ENCODE measurements around the gene GDPD5.
A peak's percentile ranks its signal among the peaks of the same experiment; 100 is the strongest.

The GDPD5 gene

DNA sequence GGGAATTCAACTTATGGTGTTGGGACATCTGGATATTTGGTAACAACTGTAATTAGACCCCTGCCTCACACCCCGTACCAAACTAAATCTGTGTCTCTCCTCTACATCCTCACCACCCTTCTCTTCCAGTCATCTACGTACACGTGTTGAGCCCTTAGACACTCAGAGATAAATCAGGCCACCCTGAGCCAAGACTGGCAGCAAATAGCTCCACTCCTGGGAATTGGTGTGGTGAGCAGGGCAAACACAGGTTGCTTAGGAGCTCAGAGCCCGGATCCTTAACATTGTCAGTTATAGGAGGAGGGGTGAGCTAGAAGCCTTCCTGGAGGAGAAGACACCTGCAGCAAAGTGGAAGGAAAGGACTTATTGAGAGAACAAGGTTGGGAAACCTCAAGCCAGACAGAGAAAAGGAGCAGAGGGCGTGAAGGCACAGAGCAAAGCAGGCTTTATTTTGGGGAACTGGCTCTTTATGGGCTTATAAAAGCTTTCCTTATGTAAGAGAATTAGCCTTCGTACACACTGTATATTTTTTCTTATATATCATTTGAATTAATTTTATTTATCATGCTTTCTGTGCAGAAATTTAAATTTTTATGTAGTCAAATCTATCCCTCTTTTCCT, 55.8 kb downstream of the GDPD5 start:
- DNase-seq = no peak

DNA sequence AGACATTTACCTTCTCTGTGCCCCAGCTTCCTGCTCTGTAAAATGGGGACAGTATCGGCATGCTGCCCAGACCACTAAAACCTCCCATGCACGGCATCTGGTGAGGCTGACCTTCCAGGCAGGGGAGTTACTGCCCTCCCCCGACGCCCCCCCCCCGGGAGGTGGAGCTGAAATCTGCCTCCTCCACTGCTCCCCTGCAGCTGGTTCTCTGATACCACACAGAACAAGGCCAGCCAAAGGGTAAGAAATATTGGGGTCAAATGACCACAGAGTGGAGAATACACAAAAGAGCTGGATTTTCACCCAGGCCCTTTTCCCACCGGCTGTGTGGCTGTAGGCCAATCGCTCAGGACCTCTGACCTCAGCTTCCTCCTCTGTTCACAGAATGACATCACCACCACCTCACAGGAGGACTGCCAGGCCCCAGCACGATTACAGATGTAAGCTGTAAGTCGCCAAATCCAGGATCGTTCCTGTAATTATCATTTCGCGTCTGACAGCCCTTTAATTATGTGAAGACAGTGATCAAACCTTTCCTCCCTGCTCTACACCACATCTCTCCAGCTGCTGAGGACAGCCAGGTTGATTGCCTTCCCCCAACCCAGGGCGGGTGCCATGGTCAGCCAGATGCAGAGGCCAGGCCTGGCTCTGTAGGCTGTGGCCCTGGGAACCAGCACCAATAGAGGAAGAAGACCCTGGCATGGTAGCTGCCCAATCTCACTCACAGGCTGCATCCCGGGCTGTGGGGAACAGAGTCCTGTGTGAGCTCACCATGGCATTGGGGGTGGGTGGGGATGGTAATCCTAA, 57.0 kb downstream of the GDPD5 start:
- DNase-seq = no peak

DNA sequence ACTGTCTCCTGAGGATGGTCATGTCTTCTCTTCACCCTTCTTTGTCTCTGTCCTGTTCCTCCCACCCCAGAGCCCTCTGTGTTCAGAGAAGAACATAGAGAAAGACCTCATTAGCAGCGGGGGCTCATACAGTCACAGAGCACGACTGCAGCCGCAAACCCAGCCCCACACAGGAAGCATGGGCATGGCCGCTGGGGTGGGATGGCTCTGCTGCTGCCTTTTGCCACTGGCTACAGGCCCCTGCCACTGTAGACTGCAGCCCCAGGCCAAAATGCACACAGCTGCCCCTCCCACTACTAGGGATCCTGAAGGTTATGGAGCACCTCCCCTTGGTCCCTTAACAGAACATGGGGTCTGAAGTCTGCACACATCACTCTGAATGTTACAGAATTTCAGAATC, 57.9 kb downstream of the GDPD5 start:
- DNase-seq = no peak

DNA sequence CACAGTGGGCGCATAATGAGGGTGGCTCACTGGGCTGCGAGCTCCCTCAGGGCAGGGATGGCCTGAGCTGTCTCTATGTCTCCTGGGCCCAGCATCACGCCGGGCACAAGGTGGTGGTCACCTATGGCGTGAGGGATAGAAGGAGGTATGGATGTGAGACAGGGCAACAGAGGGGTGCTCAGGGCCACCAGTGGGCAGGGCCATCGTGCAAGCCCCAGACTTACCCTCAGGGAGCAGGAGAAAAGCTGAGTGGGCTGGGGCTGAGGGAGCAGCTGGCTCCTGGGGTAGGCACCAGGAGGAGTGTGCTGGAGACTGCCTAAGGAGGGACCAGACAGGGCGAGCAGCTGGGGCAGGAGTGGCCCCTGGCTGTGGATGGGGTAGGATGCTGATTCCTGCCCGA, 58.4 kb downstream of the GDPD5 start:
- DNase-seq = no peak

DNA sequence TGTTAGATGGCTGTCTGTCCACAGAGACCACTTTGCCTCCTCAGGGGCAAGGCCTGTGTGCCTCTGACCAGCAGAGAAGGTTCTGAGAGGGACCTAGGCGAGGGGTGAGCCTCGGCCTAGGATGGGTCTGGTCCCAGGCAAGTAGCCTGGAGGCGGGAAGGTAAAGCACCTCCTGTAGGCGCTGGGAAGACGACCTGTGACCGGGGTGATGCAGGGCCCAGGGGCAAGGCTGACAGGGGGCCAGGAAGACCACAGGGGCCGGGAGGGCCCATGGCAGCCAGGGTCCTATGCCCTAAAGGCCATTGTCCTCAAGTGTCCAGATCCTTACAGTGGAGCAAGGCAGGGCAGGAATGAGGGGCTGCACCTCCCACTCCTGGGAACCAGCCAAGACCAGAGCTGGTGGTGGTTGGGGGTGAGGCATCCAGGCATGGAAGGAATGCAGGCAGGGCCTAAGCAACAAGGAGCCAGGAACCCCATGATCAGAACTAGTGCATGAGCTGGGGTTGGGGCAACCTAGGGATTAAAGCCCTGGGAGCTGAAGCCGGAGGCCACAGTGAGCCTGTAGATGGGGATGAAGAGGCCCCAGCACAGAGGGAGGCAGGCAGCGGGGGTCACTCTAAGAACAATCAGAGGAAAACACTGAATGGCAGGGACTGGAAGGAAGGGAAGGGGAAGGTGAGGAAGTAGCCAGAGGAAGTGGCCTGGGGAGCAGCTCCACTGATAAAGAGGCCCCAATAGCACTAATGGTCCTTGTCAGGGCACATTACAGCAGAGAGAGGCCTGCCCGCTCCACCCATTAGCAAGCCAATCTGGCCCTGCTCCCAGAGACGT, 59.8 kb downstream of the GDPD5 start:
- DNase-seq = no peak

DNA sequence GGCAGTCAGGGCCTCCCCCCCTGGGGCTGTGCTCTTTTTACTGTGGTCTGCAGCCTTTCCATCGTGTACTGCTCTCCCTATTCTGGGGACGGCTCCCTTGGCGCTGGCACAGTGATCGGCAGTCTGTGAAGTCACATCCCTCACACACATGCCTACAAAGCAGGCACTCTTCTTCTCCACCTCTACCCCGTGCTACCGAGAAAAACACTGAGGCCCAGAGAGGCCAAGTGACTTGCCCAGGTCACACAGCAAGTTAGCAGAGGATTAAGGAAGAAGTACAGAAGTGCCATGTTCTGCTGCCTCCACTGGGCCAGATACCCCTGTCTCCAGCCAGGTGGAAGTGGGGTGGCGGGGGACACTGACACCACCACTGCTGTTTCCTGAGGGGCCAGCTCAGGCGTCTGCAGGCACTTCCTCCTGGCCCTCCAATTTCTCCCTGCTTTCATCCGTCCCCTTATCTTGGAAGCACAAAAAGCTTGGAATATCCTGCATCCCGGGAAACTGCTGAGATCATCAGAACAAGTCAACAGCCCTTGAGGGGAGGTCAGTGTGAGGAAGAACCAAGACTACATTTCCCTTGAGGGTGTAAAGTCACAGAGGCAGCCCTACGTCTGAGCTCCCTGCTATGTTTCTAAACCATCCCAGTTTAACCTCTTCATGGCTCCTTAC, 62.5 kb downstream of the GDPD5 start:
- DNase-seq = no peak

DNA sequence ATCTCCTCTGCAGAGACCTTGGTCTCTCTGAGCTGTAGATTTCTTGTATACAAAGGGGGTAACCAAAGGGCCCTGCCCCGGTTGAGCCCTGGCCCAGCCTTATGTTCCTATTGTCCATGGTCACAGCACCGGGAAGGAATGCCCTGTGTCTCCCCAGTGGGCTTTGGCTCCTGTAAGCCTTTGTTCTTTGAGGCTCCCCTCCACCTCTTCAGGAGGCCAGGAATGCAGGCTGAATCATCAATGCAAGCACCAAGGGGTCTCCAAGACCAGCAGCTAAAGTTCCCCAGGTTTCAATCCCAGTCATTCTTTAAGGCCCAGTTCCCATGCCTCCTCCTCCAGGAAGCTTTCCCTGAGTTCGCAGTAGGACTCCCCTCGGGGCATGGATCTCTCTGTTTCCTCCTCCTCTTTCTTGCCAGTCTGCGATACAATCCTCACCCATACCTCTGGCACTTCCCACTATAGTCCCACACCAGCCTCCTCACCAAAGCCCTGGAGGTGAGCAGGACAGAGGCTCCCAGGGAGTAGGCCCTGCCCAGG, 63.6 kb downstream of the GDPD5 start:
- DNase-seq = no peak

DNA sequence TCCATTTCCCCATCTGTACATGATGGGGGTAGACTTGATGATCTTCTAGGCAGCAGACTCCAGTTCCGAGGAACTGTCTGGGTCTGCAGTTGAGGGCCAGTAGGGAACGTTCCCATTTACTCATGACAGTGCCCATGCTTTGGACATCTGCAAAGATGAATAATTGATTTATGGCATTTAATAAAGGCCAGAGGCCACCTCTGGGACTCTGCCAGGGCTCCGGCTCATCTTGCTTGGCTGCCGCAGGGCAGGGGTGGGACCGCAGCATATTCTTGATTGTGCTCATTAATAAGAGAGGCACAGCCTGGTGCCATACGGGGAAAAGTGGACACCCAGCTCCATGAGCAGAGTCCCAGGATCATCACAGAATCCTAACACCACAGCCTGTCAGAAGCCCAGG, 64.6 kb downstream of the GDPD5 start:
- DNase-seq = no peak

DNA sequence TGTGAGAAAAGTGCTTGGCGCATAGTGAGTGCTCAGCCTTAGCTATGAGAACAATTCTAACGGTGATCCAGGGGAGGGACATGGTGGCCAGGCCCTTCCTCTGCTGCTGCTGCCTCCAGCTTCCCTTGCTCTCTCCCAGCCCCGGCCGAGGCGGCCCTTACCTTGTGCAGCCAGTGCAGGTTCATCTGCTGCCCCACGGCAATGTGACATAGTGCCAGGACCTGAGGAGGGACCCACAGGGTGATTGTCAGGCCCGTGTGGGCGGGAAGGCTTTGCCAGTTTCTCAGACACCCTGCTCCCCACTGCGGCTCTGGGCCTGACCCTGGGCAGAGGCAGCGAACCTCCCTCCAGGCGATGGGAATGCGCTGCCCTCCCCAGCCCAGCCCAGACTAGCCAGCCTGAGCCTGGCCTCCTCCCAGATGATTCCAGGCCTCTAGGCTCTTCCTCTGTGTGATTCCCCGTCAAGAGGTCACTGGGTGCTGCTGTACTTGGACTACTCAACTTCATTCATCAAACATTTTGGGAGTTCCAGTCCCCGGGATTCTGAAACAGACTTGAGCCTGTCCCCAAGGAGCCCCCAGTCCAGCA, 69.1 kb downstream of the GDPD5 start:
- DNase-seq = no peak

DNA sequence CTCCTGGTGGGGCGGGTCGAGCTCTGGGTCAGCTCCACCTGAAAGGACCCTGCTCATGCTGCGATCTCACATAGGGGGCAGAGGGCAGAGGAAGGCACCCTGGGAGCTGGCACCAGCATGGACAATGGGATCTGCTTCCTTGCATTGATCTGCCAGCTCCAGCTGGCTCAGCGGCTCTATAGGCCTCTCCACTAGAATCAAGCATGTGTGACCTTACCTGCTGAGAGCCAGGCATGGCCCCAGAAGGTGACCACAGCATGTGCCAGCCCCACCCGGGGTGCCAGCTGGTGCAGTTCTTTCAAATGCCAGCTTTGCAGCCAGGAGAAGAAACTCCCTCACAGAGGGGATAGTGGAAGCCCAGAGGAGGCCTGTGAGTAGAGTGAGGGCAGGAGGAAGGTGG, 70.8 kb downstream of the GDPD5 start:
- DNase-seq = no peak

DNA sequence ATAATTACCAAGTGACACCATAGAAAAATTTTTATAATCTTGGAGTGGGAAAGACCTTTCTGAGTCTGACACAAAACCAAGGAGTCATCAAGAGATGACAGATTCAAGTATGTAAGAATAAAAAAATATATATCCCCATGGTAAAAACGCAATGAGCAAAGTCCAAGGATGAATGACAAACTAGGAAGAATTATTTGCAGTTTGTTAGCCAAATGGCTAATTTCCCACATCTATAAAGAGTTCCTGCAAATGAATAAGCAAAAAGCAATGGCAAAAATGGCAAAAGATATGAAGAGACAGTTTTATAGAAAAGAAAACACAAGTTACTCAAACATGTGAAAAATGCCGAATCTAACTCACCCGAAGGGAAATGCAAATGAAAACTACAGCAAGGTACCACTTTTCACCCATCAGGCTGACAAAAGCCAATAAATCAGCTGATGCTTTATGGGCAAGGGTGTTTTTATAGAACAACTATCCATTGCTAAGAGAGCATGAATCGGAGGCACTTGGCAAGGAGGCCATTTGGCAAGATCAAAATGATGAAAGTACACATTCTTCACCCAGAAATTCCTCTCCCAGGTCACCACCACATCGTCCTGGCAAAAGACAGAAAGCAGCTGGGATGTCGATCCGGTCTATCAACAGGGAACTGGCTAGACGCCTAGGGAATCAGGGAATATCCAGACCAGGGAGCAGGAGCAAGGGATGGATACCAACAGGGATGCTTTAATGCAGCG, 71.7 kb downstream of the GDPD5 start:
- DNase-seq = no peak

DNA sequence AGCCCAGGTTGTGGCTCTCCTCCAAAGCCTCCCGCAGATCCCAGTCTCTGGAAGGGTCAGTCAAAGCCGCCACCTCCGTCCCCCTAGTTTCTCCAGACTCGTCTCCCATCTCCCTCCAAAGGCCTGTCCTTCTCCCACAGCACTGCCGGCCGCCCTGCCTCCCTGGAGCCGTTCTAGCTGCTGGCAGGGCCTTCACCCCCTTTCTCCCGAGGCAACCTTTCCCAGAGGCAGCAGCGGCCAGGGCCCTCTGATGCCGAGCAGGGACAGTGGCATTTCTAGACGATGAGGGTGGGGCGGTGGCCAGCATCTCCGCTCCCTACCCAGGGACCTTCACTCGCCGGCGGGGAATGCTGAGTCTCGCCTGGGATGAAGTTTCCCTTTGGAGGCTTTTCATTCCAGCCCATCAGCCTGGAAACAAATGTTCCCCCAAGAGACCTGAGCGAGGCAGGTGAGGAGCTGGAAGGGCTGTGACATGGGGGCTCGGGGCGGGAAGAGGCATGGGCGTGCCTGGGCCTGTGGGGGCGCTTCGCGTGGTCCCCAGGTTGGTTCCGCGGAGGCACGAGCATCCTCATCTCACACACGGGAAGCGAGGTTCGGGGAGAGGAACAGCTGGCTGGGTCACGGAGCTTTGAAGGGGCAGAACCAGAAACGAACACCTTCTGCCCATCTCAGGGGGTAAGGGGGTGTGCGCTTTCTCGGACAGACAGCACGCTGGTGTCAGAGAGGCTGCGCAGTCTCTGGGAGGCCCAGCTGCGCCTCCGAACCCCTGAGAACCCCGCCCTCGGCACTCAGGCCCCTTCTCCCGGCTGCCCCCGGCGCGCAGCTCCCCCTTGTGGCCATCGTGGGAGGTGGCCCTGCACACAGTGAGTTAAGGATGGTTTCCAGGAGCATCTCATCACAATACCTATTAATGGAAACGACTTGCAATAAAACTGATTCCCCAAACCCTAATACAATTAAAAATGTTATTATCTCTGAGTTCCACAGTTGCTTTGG, 74.6 kb downstream of the GDPD5 start:
- DNase-seq = peak; percentile 11

DNA sequence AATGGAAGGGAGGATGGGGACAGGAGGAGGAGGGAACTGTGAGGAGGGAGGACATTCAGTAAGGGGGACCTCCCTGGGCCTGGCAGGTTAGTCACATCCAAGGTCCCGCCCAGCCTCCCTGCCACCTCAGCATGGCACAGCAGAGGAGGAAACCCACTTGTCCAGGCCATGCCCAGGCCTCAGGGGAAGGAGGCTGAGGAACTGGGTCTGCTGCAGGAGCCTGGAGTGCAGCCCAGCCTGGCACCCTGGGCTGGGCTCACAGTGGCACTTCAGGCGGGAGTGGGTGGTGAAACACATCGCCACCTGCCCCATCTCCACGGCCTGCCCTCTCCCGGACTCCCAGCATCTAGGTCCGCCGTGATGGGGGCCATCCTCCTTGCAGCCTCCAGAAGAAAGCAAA, 75.5 kb downstream of the GDPD5 start:
- no peak for DNase-seq

DNA sequence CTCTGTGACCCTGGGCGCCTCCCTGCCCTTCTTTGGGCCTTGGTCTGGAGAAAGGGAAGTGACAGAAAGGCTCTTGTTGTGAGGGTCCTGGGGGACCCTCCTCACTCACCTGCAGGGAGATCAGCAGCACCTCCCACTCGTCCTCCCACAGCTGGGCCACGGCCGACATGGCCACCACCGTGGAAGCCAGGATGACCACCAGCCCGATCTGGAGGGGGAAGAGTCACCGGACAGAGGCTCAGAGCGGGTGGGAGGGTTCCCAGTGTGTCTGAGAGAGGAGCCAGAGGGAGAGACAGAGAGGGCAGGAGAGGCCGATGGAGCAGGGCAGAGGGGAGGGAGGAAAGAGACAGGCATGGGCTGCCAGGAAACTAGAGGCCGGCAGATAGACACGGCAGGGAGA, 76.0 kb downstream of the GDPD5 start:
- no peak for DNase-seq

DNA sequence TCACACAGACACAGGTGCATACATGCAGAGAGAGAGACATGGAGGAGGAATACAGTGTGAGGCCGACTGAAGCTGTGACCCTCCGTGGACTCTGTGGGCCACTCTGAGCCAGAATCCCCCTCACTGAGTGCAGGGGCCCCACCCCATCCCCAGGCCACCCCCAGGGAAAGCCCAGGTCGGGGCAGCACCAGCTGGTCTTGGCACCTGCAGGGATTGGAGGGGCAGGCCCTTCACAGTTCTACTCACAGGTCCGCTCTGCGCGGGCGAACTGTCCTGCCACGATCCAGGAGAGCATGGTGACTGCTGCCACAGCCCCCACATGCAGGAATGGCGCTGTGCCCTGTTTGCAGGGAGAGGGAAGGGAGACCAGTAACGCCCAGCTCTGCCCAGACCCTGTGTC, 76.5 kb downstream of the GDPD5 start:
- no peak for DNase-seq

DNA sequence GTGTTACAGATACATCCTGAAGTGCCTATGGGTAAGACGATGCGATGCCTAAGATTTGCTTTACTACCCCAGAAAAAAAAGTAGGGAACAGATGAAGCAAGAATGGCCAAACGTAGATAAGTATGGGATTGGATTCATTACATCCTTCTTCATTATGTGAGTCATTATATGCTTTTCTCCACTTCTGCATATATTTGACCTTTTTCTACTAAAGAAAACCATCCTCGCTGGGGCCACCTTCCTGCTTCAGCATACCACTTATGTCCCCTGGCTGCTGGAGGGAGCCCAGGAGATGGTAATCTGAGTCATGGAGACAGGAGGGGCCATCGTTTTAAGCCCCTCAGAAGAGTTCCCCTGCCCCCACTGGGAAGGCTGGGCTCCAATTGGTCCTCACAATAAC, 78.3 kb downstream of the GDPD5 start:
- DNase-seq = no peak

DNA sequence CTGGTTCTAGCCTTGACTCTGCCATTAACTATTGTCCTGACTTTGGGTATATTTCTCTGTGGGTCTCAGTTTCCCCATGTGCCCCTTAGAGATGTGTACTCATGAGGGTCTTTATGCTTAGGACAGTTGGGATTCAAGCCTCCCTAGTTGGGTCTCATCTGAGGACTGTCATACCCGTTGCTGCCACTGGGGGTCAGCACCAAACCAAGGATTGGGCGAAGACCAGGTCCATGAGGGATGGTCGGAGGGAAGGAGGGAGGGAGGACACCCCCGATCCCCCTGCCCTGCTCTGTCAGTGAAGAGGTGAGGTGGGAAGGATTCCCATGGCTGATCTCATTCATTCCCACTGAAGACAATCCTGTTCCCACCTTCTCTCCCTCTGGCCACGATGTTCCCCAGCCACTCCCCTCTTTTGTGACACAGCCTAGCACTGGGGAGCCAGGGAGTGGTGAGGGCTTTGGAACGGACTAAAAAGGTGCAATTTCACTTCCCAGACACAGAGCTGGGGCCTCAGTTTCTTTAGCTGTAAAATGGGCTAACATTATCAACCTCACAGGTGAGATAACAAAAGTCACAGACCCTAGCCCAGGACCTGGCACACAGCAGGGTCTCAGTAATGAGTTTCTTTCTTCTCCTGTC, 80.3 kb downstream of the GDPD5 start:
- peak; percentile 74 for DNase-seq

DNA sequence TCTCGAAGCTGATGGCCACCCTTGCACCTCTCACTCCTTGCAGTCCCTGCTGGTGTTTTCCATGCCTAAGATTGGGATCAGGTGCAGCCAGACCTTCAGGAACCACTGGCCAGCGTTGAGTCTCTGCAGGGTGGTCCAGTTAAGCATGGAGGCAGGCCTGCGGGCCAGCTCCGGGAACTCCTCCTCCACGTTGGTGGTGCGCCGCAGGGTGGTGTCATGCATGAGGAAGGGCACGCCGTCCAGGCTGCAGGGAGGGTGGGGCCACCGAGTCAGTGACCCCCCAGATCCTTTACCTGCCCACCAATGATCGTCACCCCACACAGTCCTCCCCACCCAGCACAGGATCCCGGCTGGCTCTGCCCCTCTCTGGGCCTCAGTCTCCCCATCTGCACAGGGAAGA, 82.7 kb downstream of the GDPD5 start:
- DNase-seq = no peak

DNA sequence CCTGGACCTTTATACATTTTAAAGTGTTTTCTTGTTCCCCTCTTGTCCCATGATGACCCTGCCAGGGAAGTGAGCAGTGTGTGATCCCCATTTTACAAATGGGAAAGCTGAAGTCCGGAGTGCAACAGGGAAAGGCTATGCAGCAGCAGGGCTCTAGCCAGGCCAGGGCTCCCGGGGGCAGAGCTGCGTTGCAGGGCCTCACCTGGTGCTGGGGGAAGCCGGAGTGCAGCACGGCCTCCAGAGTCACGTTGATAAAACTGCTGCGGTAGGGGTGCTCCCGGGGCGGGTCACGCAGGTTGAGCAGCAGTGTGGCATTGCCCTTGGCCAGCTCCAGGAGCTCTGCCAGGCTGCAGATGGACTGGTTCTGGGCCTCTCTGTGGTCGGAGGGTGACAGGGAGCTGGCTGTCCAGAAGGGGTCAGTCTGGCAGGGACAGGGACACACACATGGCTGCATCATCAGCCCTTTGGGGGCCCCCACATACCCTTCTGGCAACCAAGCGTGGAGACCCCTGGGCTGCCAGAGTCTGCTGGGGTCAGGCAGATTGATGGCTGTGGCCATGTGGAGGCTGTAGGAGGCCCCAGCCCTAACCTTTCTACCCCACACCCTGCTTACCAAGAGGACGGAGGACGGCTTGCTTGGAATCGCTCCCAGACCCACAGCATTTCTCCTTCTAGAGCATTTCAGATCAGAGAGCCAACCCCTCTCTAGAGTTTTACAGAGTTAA, 83.4 kb downstream of the GDPD5 start:
- DNase-seq = no peak

DNA sequence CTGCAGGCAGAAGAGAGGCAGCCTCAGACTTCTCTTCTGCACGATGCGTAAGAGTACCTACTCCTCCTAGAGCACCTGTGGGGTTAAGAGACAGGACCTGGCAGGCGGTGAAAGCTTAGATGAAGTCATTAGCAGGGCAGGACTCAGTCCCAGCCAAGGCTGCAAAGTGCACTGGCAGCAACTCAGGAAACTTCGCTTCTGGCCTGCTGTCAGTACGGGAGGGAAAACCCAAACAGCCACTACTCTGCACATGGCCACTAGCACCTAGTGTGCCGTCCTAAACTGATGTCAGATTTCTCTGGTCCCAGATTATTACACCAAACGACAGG, 84.0 kb downstream of the GDPD5 start:
- DNase-seq = no peak

Data from activated T-cell treated with anti-CD3 and anti-CD28 coated beads for 4 hours (primary cell).